Measurements from ENCODE around the gene R3HCC1L. TPM values are rescaled to one million over a fixed set of nuclear protein-coding genes. Genes with fewer than 3 reads are reported as not detected.

The R3HCC1L gene
- polyA plus RNA-seq, 3 donors = 20.2 to 20.6 (median 20.4) TPM

GRCh38 chr10:98267069-98267893 is 132.8 kb downstream of the R3HCC1L start:
- DNase-seq (ENCODE audit: extremely low read depth in 1 of 11, low read depth in 9 of 11, low spot score in 4 of 11) = no peak

DNA sequence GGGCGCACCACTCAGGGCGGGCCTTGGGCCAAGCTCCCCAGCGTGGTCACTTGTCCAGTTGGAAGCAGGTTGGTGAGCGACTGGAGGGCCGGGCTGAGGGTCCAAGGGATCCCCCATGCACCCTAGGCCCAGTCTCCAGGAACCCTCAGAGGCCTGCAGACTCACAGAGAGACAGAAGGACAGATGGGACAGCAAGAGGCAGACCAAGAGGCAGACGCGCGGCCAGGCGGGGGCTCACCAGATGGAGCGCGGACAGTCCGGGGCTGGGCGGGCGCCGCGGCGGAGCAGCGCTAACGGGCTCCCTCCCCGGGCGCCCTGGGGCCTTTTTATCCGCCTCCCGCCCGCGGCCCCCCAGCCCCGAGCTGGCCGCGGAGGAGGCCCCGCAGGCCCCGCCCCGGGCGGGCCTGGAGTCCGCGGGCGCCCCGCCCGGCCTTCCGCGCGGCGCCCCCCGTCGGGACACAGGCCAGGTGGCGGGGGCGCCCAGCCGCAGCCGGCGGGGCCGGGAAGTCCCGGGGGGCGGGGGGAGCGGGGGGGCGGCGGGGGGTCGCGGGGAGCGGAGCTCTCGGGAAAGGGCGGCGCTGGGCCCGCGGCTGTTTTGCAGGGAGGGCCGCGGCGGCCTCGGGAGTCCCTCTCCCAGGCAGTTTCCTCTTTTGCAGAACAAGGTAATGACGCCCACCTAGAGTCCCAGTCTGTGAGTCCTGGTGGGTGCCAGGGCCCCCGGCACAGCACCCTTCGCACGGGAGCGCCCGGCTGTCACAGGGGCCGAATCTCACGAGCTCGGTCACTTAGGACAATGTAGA is 133.6 kb downstream of the R3HCC1L start, which contains the start of gene LOXL4:
Gene LOXL4, minus strand, starts transcription at position 301 of the 800 bp plus-strand sequence. CDS start 5,175 bp downstream, outside the sequence.
- DNase-seq (ENCODE audit: extremely low read depth in 1 of 11, low read depth in 9 of 11, low spot score in 4 of 11) = no peak

GRCh38 chr10:98268694-98269431 is 134.4 kb downstream of the R3HCC1L start:
- DNase-seq (ENCODE audit: extremely low read depth in 1 of 11, low read depth in 9 of 11, low spot score in 4 of 11) = no peak

- no peak for DNase-seq (ENCODE audit: extremely low read depth in 1 of 11, low read depth in 9 of 11, low spot score in 4 of 11)
Observed at GRCh38 chr10:98269435-98269912, 135.0 kb downstream of the R3HCC1L start.

- no peak for DNase-seq (ENCODE audit: extremely low read depth in 1 of 11, low read depth in 9 of 11, low spot score in 4 of 11)
Observed at GRCh38 chr10:98270073-98270740, 135.8 kb downstream of the R3HCC1L start.

GRCh38 chr10:98270786-98271185 is 136.3 kb downstream of the R3HCC1L start:
- DNase-seq (ENCODE audit: extremely low read depth in 1 of 11, low read depth in 9 of 11, low spot score in 4 of 11) = no peak

- no peak for DNase-seq (ENCODE audit: extremely low read depth in 1 of 11, low read depth in 9 of 11, low spot score in 4 of 11)
Observed at GRCh38 chr10:98272245-98272644, 137.8 kb downstream of the R3HCC1L start.

DNA sequence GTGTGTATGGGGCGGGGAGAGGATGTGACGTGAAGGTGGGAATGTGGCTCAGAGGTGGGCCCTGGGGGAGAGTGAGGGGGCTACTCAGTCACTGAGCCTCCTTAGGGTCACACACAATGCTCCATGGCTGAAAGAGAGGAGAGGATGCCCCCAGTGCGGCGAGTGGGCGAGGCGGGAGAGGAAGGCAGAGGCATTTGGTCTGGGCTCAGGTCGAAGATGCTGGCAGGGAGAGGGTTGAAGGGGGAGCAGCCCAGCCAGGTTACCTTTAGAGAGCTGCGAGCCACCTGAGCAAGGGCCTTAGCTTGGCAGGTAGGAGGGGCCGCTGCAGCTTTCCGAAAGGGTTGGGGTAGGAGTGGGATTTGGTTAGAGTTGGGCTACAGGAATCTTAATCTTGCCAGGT is 138.2 kb downstream of the R3HCC1L start:
- DNase-seq (ENCODE audit: extremely low read depth in 1 of 11, low read depth in 9 of 11, low spot score in 4 of 11) = no peak

- no peak for DNase-seq (ENCODE audit: extremely low read depth in 1 of 11, low read depth in 9 of 11, low spot score in 4 of 11)
Observed at GRCh38 chr10:98273057-98273850, 138.8 kb downstream of the R3HCC1L start.

DNA sequence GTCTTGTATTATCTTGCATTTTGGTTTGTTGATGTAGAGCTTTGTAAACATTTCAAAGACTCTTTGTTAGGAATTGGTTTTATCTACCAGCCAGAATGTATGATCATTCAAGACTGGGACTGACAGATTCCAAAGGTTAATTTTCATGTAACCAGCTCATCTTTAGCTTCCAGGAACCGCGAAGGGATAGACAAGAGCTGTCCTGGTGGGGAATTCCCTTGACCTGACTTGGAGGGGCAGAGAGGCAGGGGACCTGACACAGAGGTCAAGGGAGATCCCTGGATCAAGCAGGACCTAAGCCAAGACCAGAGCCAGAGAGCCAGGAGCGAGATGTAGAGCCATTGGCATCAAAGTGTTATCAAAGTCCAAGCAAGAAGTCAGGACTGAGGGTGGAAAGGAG is 140.1 kb downstream of the R3HCC1L start:
- DNase-seq (ENCODE audit: extremely low read depth in 1 of 11, low read depth in 9 of 11, low spot score in 4 of 11) = no peak

- DNase-seq (ENCODE audit: extremely low read depth in 1 of 11, low read depth in 9 of 11, low spot score in 4 of 11) = no peak
Observed at GRCh38 chr10:98276311-98276710, 141.9 kb downstream of the R3HCC1L start.

- no peak for DNase-seq (ENCODE audit: extremely low read depth in 1 of 11, low read depth in 9 of 11, low spot score in 4 of 11)
Observed at GRCh38 chr10:98285416-98285815, 151.0 kb downstream of the R3HCC1L start.

DNA sequence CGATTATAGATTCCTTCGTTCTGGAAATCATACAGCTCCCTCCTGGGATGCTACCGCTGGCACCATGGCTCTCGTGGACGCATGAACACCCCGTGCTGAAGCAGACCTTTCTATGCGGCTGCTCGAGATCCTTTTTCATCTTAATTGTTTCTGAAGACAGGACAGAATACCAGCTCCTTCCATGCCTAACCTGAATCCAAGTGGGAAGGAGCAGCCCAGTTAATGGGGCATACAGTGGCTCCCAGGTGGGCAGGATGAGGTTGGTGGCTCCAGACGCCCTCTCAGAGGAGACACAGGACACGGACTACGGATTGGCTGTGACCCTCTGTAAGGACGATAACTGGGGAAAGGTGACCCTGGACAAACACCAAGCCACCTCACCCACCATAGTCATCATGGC is 152.0 kb downstream of the R3HCC1L start:
- DNase-seq (ENCODE audit: extremely low read depth in 1 of 11, low read depth in 9 of 11, low spot score in 4 of 11) = no peak

DNA sequence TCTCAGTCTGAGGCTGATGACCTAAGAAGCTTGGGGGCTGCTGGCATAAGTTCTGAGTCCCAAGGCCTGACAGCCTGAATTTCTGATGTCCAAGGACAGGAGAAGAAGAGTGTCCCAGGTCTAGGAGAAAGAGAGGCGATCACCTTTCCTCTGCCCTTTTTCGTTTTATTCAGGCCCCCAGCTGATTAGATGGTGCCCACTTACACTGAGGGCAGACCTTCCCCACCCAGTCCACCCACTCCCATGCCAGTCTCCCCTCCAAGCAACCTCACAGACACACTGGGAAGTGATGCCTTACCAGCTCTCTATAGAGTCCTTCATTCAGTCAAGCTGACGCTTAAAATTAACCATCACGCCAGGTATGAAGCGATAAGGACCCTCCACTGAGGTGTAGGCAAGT is 152.9 kb downstream of the R3HCC1L start:
- DNase-seq (ENCODE audit: extremely low read depth in 1 of 11, low read depth in 9 of 11, low spot score in 4 of 11) = no peak

GRCh38 chr10:98289802-98290209 is 155.3 kb downstream of the R3HCC1L start:
- no peak for DNase-seq (ENCODE audit: extremely low read depth in 1 of 11, low read depth in 9 of 11, low spot score in 4 of 11)

GRCh38 chr10:98292971-98293370 is 158.5 kb downstream of the R3HCC1L start:
- DNase-seq (ENCODE audit: extremely low read depth in 1 of 11, low read depth in 9 of 11, low spot score in 4 of 11) = no peak

DNA sequence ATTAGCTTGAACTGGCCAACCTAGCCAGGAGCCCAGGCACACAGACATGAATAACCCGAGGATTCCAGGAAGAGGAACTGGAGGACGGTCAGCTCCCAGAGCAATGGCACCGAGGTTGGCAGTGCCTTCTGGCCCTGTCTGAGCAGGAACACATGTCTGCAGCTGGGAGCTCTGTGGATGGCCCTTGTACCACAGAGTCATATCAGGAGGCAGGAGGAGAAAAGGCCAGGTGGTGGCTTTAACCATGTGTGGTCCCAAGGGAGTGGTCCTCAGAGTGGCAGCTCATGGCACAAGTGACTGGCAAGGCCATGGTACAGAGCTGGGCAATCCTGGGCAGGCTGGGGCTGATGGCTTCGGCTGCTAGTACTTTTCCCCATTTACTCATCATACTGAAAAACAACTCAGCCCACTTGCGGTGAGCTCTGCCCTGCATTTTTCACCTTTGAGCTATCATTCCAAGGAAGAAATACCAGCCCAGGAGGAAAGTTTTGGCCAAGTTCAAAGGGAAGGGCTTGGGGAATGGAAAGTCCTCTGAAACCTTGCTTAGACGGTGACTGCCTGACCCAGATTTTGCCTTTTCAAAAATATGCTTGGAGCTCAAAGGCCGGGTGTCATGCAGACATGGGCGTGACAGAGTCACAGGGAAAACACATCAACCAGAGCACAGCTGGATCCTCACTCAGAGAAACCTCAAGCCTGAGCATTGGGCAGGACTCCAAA is 159.3 kb downstream of the R3HCC1L start:
- peak in 1 of 11 donors; percentile 19 for DNase-seq (ENCODE audit: extremely low read depth in 1 of 11, low read depth in 9 of 11, low spot score in 4 of 11)

DNA sequence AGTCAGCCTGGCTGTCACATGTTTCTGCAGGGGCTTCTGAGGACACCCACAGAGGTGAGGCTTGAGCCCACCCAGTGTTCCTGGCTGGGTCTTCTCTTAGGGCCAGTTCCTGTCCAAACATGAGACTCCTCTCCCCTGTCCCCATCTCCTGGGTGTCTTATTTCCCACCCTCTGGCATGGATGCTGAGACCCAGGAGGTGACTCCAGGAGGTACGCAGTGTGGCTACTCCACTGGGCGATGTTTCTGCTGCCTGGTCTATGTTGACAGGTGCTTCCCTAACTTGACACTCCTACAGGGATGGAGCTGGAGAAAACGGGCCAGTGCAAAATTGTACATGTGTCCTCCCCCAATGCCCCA is 159.8 kb downstream of the R3HCC1L start:
- DNase-seq (ENCODE audit: extremely low read depth in 1 of 11, low read depth in 9 of 11, low spot score in 4 of 11) = no peak

Data from renal cortex interstitium (tissue), 11 donors.